ENCODE results near the gene SEMA6A.
"Not testable (repeated sequence)": the region's sequence is repeated elsewhere in the genome, so short reads cannot be mapped to it uniquely, and the experiment has no call there.

Gene SEMA6A

GRCh38 chr5:116528519-116529234 lies 45.9 kb downstream of the SEMA6A start:
- no peak overlapping the region for H3K4me3 ChIP-seq (ENCODE audit: low read length)
- no peak for TF ChIP-seq ZNF274 (IDR thresholded peaks at IDR 0.05; ENCODE audit: low read depth, low read length)

- H3K4me3 ChIP-seq (ENCODE audit: low read length): no peak overlapping the region
- TF ChIP-seq ZNF274 (IDR thresholded peaks at IDR 0.05; ENCODE audit: low read depth, low read length): no peak
These were observed 47.0 kb downstream of the SEMA6A start for GRCh38 chr5:116527582-116527981.

GRCh38 chr5:116525674-116526073 lies 48.9 kb downstream of the SEMA6A start:
- TF ChIP-seq ZNF274 (IDR thresholded peaks at IDR 0.05; ENCODE audit: low read depth, low read length): no peak
- no peak overlapping the region for H3K4me3 ChIP-seq (ENCODE audit: low read length)

GRCh38 chr5:116524966-116525365 lies 49.7 kb downstream of the SEMA6A start:
- no peak overlapping the region for H3K4me3 ChIP-seq (ENCODE audit: low read length)
- no peak for TF ChIP-seq ZNF274 (IDR thresholded peaks at IDR 0.05; ENCODE audit: low read depth, low read length)

GRCh38 chr5:116524051-116524904 lies 50.3 kb downstream of the SEMA6A start:
- TF ChIP-seq ZNF274 (IDR thresholded peaks at IDR 0.05; ENCODE audit: low read depth, low read length): no peak
- H3K4me3 ChIP-seq (ENCODE audit: low read length): no peak overlapping the region

- not testable (repeated sequence) for H3K4me3 ChIP-seq (ENCODE audit: low read length)
These were observed 51.4 kb downstream of the SEMA6A start for GRCh38 chr5:116523182-116523581.

- no peak overlapping the region for H3K4me3 ChIP-seq (ENCODE audit: low read length)
- no peak for TF ChIP-seq ZNF274 (IDR thresholded peaks at IDR 0.05; ENCODE audit: low read depth, low read length)
These were observed 52.1 kb downstream of the SEMA6A start for GRCh38 chr5:116522356-116523136.

GRCh38 chr5:116521173-116521872 lies 53.3 kb downstream of the SEMA6A start:
- no peak for TF ChIP-seq ZNF274 (IDR thresholded peaks at IDR 0.05; ENCODE audit: low read depth, low read length)
- H3K4me3 ChIP-seq (ENCODE audit: low read length): no peak overlapping the region

- H3K4me3 ChIP-seq (ENCODE audit: low read length): no peak overlapping the region
- TF ChIP-seq ZNF274 (IDR thresholded peaks at IDR 0.05; ENCODE audit: low read depth, low read length): no peak
These were observed 53.9 kb downstream of the SEMA6A start for GRCh38 chr5:116520771-116521170.

- no peak for TF ChIP-seq ZNF274 (IDR thresholded peaks at IDR 0.05; ENCODE audit: low read depth, low read length)
- H3K4me3 ChIP-seq (ENCODE audit: low read length): no peak overlapping the region
These were observed 56.2 kb downstream of the SEMA6A start for GRCh38 chr5:116518423-116518822.

GRCh38 chr5:116517488-116517887 lies 57.1 kb downstream of the SEMA6A start:
- TF ChIP-seq ZNF274 (IDR thresholded peaks at IDR 0.05; ENCODE audit: low read depth, low read length): no peak
- H3K4me3 ChIP-seq (ENCODE audit: low read length): no peak overlapping the region

- H3K4me3 ChIP-seq (ENCODE audit: low read length): no peak overlapping the region
- no peak for TF ChIP-seq ZNF274 (IDR thresholded peaks at IDR 0.05; ENCODE audit: low read depth, low read length)
These were observed 58.6 kb downstream of the SEMA6A start for GRCh38 chr5:116516021-116516420.

- H3K4me3 ChIP-seq (ENCODE audit: low read length): no peak overlapping the region
- TF ChIP-seq ZNF274 (IDR thresholded peaks at IDR 0.05; ENCODE audit: low read depth, low read length): no peak
These were observed 60.1 kb downstream of the SEMA6A start for GRCh38 chr5:116514421-116514970.

- TF ChIP-seq ZNF274 (IDR thresholded peaks at IDR 0.05; ENCODE audit: low read depth, low read length): no peak
- no peak overlapping the region for H3K4me3 ChIP-seq (ENCODE audit: low read length)
These were observed 64.1 kb downstream of the SEMA6A start for GRCh38 chr5:116510517-116510916.

Measured in GM08714 (cell line).